A549 (cell line): Measurements from ENCODE around the gene TMEM161A. TPM values are rescaled to one million over a fixed set of nuclear protein-coding genes. Genes with fewer than 3 reads are reported as not detected.
A peak's percentile ranks its signal among the peaks of the same experiment; 100 is the strongest.

Experiments
- ATAC-seq, 2 experiments: fragments of 200-7000 bp in 1 of 2; fragments of >200 bp in 1 of 2; cut with Nextera tagmentation in 1 of 2; cut with Tn5 transposase in 1 of 2; 3 replicates each; pipeline versions ENCODE4 v1.8.0 to v1.9.1; 2018 to 2020; ENCODE audit warnings: mild to moderate bottlenecking in 1 of 2, moderate library complexity in 1 of 2
- CTCF ChIA-PET: fragments of 300-600 bp; sonication (Branson Sonifier 250); formaldehyde crosslinking; extraction: SDS; loops from one replicate; lab custom pipeline; 2021; ENCODE audit warnings: antibody characterized with exemption, inconsistent platforms; lab: Yijun Ruan, JAX
- POLR2A ChIA-PET: fragments of 350-600 bp; formaldehyde crosslinking; extraction: SDS; loops from one replicate; lab custom pipeline; 2021; ENCODE audit warnings: antibody characterized with exemption, inconsistent platforms; lab: Yijun Ruan, JAX
- DNase-seq, 2 experiments: peaks; one replicate each; pipeline versions ENCODE4 v3.0.0 to v3.0.0-alpha.2; 2011 to 2016; ENCODE audit warnings: low read depth in 1 of 2, low spot score in 1 of 2
- FAIRE-seq: peaks from 2 replicates; lab custom pipeline; 2011; peaks lifted over from hg19 to GRCh38; lab: Jason Lieb, UNC
- H3K27ac ChIP-seq, 2 experiments: fragments of >200 bp; sonication (Bioruptor Twin); formaldehyde crosslinking; 3 replicates each; pipeline ENCODE4 v1.5.1; 2016 to 2017
- H3K4me1 ChIP-seq: fragments of >200 bp; sonication (Bioruptor Twin); formaldehyde crosslinking; 3 replicates; pipeline ENCODE4 v1.6.1; 2016
- H3K4me2 ChIP-seq: fragments of >200 bp; sonication (Bioruptor Twin); formaldehyde crosslinking; 3 replicates; pipeline ENCODE4 v1.6.1; 2016
- H3K4me3 ChIP-seq: fragments of >200 bp; sonication (Bioruptor Twin); formaldehyde crosslinking; 3 replicates; pipeline ENCODE4 v1.5.1; 2016
- H3K9me3 ChIP-seq: fragments of >200 bp; sonication (Bioruptor Twin); formaldehyde crosslinking; 3 replicates; pipeline ENCODE4 v1.6.1; 2016
- CBX8 ChIP-seq: fragments of 200-600 bp; sonication (generic); IDR thresholded peaks from 2 replicates; pipeline ENCODE4 v1.6.1; 2016
- CHD4 ChIP-seq: fragments of 200-600 bp; sonication (generic); IDR thresholded peaks from 2 replicates; pipeline ENCODE4 v1.6.1; 2016; ENCODE audit warnings: antibody characterized with exemption, mild to moderate bottlenecking, borderline replicate concordance
- ESRRA ChIP-seq: fragments of 150-350 bp; IDR thresholded peaks from 2 replicates; pipeline ENCODE4 v1.6.1; 2014; ENCODE audit warnings: mild to moderate bottlenecking, low read length, borderline replicate concordance
- FOXS1 ChIP-seq: fragments of 250-450 bp; sonication (Bioruptor Pico); IDR thresholded peaks from 2 replicates; pipeline ENCODE4 v1.5.0; 2020; ENCODE audit warnings: mild to moderate bottlenecking, moderate library complexity
- HEYL ChIP-seq: fragments of 250-450 bp; sonication (Bioruptor Pico); IDR thresholded peaks from 2 replicates; pipeline ENCODE4 v1.8.0; 2021; ENCODE audit warnings: mild to moderate bottlenecking, moderate library complexity
- HOXA7 ChIP-seq: fragments of 250-450 bp; sonication (Bioruptor Pico); IDR thresholded peaks from 2 replicates; pipeline ENCODE4 v1.5.0; 2020; ENCODE audit warnings: mild to moderate bottlenecking, moderate library complexity
- HOXB5 ChIP-seq: fragments of 250-450 bp; sonication (Bioruptor Pico); IDR thresholded peaks from 2 replicates; pipeline ENCODE4 v1.5.0; 2020; ENCODE audit warnings: mild to moderate bottlenecking, moderate library complexity
- JUNB ChIP-seq: fragments of >200 bp; sonication (Bioruptor Twin); formaldehyde crosslinking; IDR thresholded peaks from 2 replicates; pipeline ENCODE4 v1.6.1; 2016
- MAZ ChIP-seq: fragments of 150-350 bp; IDR thresholded peaks from 2 replicates; pipeline ENCODE4 v1.6.1; 2014; ENCODE audit warnings: antibody characterized with exemption, low read depth, low read length, borderline replicate concordance
- POLR2AphosphoS2 ChIP-seq: conservative IDR thresholded peaks from 2 replicates; pipeline ENCODE4 v1.6.1; 2012; ENCODE audit warnings: low read length, improper control_type of control experiment, inconsistent platforms
- RAD21 ChIP-seq, 2 experiments: fragments of >200 bp in 1 of 2; sonication (Bioruptor Twin) in 1 of 2; formaldehyde crosslinking in 1 of 2; IDR thresholded peaks in 1 of 2; conservative IDR thresholded peaks in 1 of 2; 2 replicates in 1 of 2; 3 replicates in 1 of 2; pipeline ENCODE4 v1.6.1; 2012 to 2018; ENCODE audit warnings: inconsistent platforms in 1 of 2
- RFX5 ChIP-seq: fragments of 450-650 bp; IDR thresholded peaks from 2 replicates; pipeline ENCODE4 v1.7.1; 2014; ENCODE audit warnings: antibody characterized with exemption, mild to moderate bottlenecking, moderate library complexity
- TFCP2L1 ChIP-seq: fragments of 250-450 bp; sonication (Bioruptor Pico); IDR thresholded peaks from 2 replicates; pipeline ENCODE4 v1.5.0; 2021; ENCODE audit warnings: mild to moderate bottlenecking
- TP53 ChIP-seq: fragments of 250-450 bp; sonication (Bioruptor Pico); IDR thresholded peaks from 2 replicates; pipeline ENCODE4 v1.5.0; 2021; ENCODE audit warnings: mild to moderate bottlenecking, moderate library complexity
- ZFP36 ChIP-seq: fragments of 450-650 bp; IDR thresholded peaks from 2 replicates; pipeline ENCODE4 v1.6.1; 2014; ENCODE audit warnings: borderline replicate concordance; ENCODE audit not compliant: partially characterized antibody
- WGBS: methylation state at CpG from one replicate; pipeline ENCODE4 v1.1.6; 2017; ENCODE audit errors: missing lambda C conversion rate; 5-methylcytosine and 5-hydroxymethylcytosine counted together
- polyA plus RNA-seq, 4 experiments: library from polyadenylated mRNA; depleted of rRNA in 3 of 4; stranded (reverse); fragments of >200 nt; fragmentation: RNase III in 1 of 4; extraction: RNeasy Plus Mini Kit Qiagen cat#74134 plus additional on column Dnase treatment in 1 of 4; gene quantifications; 2 replicates in 3 of 4; 3 replicates in 1 of 4; pipeline ENCODE4 v1.2.3, GENCODE V29; 2011 to 2017
- TF ChIP-seq, protein P1 (sequence below): fragments of 150-350 bp; IDR thresholded peaks from 2 replicates; pipeline ENCODE4 v1.6.1; 2014; ENCODE audit warnings: low read depth, mild to moderate bottlenecking, low read length
- TF ChIP-seq, protein P2 (sequence below): IDR thresholded peaks from 2 replicates; pipeline ENCODE4 v1.6.1; 2012
- TF ChIP-seq, protein P3 (sequence below): fragments of >200 bp; sonication (Bioruptor Twin); formaldehyde crosslinking; IDR thresholded peaks from 2 replicates; pipeline ENCODE4 v1.6.1; 2016
- TF ChIP-seq, protein P4 (sequence below): fragments of 250-450 bp; sonication (Bioruptor Pico); IDR thresholded peaks from 2 replicates; pipeline ENCODE4 v1.5.0; 2020; ENCODE audit warnings: low read depth, mild to moderate bottlenecking, moderate library complexity
- TF ChIP-seq, protein P5 (sequence below): fragments of >200 bp; sonication (Bioruptor Twin); formaldehyde crosslinking; IDR thresholded peaks from 3 replicates; pipeline ENCODE4 v1.6.1; 2016
- TF ChIP-seq, protein P6 (sequence below): fragments of 200-600 bp; sonication (generic); IDR thresholded peaks from 2 replicates; pipeline ENCODE4 v1.6.1; 2016; ENCODE audit warnings: antibody characterized with exemption, mild to moderate bottlenecking, moderate library complexity

The TMEM161A gene
- polyA plus RNA-seq, 2 of the 4 experiments (the other 2 are of a cell fraction): 19.3 to 22.1 TPM

DNA sequence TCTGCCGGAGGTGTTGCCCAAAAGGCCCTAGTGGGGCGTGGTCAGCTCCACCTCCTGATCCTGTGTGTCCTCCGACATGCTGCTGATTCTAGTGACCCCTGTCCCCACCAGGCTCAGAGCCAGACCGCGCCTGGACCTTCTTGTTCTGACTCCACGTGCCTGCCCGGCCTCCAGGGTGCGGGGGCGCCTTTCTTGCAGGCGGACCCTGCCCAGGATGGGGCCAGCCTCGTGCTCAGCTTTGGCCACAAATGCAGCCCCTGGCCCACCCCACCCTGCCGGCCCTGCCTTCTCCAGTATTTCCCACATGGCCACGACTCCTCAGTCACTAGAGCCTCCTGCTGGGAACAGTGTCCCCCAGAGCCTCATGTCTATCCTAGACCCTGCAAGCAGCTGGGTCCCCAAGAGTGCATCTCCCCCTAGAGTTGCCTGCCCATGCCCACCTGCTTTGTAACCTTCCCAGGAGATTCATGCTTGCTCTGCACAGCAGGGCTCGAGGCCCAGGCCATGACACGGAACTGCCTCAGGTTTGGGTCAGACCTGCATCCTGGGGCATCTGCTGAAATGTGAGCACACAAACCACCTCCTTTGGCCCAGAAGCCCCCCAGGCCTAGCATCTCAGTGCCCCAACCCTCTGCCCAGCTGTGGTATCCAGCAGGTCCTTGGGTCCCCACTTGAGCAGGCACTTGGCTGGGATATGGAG, 27.0 kb downstream of the TMEM161A start:
- H3K4me3 ChIP-seq: no peak overlapping the region
- ATAC-seq (0 out of 6 replicates have a peak, but pooled peaks of 1 of the 2 experiments have one; percentile 14), FAIRE-seq (no peak), DNase-seq (no peak)
- 74% methylated on average over 13 of the region's 15 CpGs for WGBS
- ChIA-PET CTCF (interaction anchor here (0.9 kb wide), 2 partner anchors 45 to 58 kb away, joined by 3 read pairs; no protein-coding TSS in a partner anchor), POLR2A (interaction anchor here (0.5 kb wide), 1 partner anchor 60 kb away, joined by 4 read pairs; no protein-coding TSS in a partner anchor)
- H3K27ac ChIP-seq: no peak overlapping the region
- H3K9me3 ChIP-seq: no peaks in the 10 kb centered on the region
- H3K4me1 ChIP-seq: no peaks in the 10 kb centered on the region; the same call in 2 of the 3 replicates
- no peak overlapping the region; the same call in 2 of the 3 replicates for H3K4me2 ChIP-seq
- TF ChIP-seq ZFP36: no peak
- no peak for TF ChIP-seq ESRRA
- no peak for TF ChIP-seq HEYL
- TF ChIP-seq TFCP2L1 (CRISPR knock-in tag): no peak
- TF ChIP-seq, protein P1, sequence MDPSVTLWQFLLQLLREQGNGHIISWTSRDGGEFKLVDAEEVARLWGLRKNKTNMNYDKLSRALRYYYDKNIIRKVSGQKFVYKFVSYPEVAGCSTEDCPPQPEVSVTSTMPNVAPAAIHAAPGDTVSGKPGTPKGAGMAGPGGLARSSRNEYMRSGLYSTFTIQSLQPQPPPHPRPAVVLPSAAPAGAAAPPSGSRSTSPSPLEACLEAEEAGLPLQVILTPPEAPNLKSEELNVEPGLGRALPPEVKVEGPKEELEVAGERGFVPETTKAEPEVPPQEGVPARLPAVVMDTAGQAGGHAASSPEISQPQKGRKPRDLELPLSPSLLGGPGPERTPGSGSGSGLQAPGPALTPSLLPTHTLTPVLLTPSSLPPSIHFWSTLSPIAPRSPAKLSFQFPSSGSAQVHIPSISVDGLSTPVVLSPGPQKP: no peak
- TF ChIP-seq POLR2AphosphoS2: no peak
- no peak for TF ChIP-seq RFX5
- no peak for TF ChIP-seq HOXB5 (CRISPR knock-in tag)
- TF ChIP-seq, protein P2, sequence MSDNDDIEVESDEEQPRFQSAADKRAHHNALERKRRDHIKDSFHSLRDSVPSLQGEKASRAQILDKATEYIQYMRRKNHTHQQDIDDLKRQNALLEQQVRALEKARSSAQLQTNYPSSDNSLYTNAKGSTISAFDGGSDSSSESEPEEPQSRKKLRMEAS: no peak
- TF ChIP-seq FOXS1: no peak

DNA sequence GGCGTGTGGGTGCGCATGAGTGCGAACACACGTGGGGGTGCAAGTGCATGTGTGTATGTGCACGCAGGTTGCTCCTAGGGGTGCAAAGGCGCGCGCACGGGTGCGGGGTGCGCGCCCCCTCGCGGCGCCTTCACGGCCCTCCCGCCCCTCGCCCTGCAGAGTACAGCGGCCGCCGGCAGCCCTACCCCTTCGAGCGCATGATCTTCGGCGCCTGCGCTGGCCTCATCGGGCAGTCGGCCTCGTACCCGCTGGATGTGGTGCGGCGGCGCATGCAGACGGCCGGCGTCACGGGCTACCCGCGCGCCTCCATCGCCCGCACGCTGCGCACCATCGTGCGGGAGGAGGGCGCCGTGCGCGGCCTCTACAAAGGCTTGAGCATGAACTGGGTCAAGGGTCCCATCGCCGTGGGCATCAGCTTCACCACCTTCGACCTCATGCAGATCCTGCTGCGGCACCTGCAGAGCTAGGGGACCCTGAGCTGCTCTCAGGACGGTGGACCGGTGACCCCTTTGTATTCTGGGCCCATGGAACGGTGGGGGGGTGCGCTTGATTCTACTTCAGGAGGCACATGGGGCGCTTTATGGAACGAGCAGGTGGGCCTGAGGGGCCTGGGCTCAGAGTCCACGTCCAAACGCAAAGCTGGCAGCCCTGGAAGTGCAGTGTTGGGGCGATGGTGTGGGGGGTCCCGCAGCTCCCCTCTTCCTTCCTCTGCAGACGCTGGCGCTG, 27.7 kb downstream of the TMEM161A start:
- no peak overlapping the region for H3K27ac ChIP-seq
- ChIA-PET POLR2A (no interaction called here), CTCF (interaction anchor here (0.9 kb wide), 2 partner anchors 46 to 57 kb away, joined by 3 read pairs; no protein-coding TSS in a partner anchor)
- peak in 1 of 2 experiments; percentile 10 for DNase-seq
- H3K4me2 ChIP-seq: peak overlapping the region; percentile 57
- WGBS: 41% methylated on average over 22 of the region's 66 CpGs
- ATAC-seq: peak; percentile 37 to 67; a peak in 4 of 6 replicates
- no peaks in the 10 kb centered on the region for H3K9me3 ChIP-seq
- FAIRE-seq: no peak
- no peak for TF ChIP-seq TFCP2L1 (CRISPR knock-in tag)
- TF ChIP-seq, protein P2: 0 out of 2 replicates have a peak, but pooled peaks have one; percentile 23
- TF ChIP-seq, protein P3, sequence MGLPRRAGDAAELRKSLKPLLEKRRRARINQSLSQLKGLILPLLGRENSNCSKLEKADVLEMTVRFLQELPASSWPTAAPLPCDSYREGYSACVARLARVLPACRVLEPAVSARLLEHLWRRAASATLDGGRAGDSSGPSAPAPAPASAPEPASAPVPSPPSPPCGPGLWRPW: no peak
- H3K4me3 ChIP-seq: no peak overlapping the region
- peaks cover 5% of the 10 kb centered on the region; the same call in 1 of the 3 replicates for H3K4me1 ChIP-seq

DNA sequence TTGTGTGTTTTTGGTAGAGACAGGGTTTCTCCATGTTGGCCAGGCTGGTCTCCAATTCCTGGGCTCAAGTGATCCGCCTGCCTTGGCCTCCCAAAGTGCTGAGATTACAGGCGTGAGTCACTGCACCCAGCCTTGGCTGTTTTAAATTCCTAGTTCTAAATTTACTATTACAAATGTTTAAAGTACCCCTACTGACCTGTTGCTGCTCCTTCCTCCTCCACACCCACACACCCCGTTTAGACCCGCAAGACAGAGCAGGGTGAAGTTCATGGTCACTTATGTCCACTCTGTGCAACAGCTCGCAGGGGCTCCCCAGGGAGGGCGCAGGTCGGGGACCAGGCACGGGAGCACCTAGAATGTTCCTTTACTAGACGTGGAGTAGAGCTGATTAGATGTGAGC, 28.7 kb downstream of the TMEM161A start:
- Histone ChIP-seq H3K27ac (no peak overlapping the region), H3K4me3 (no peak overlapping the region), H3K4me1 (peaks cover 11% of the 10 kb centered on the region; the same call in 2 of the 3 replicates), H3K9me3 (no peaks in the 10 kb centered on the region), H3K4me2 (no peak overlapping the region)
- ChIA-PET CTCF (interaction anchor here (0.9 kb wide), 1 partner anchor 215 kb away, joined by 3 read pairs; no protein-coding TSS in a partner anchor), POLR2A (no interaction called here)
- TF ChIP-seq CBX8 (no peak), MAZ (no peak), CHD4 (no peak), HOXA7 (CRISPR knock-in tag) (no peak), TP53 (no peak), RAD21 (conservative IDR thresholded peaks at IDR 0.05 in 1 of 2, IDR thresholded peaks at IDR 0.05 in 1 of 2) (no peak), JUNB (no peak)
- TF ChIP-seq, protein P4, sequence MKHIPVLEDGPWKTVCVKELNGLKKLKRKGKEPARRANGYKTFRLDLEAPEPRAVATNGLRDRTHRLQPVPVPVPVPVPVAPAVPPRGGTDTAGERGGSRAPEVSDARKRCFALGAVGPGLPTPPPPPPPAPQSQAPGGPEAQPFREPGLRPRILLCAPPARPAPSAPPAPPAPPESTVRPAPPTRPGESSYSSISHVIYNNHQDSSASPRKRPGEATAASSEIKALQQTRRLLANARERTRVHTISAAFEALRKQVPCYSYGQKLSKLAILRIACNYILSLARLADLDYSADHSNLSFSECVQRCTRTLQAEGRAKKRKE: no peak
- TF ChIP-seq, protein P5, sequence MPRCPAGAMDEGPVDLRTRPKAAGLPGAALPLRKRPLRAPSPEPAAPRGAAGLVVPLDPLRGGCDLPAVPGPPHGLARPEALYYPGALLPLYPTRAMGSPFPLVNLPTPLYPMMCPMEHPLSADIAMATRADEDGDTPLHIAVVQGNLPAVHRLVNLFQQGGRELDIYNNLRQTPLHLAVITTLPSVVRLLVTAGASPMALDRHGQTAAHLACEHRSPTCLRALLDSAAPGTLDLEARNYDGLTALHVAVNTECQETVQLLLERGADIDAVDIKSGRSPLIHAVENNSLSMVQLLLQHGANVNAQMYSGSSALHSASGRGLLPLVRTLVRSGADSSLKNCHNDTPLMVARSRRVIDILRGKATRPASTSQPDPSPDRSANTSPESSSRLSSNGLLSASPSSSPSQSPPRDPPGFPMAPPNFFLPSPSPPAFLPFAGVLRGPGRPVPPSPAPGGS: no peak
- TF ChIP-seq, protein P6, sequence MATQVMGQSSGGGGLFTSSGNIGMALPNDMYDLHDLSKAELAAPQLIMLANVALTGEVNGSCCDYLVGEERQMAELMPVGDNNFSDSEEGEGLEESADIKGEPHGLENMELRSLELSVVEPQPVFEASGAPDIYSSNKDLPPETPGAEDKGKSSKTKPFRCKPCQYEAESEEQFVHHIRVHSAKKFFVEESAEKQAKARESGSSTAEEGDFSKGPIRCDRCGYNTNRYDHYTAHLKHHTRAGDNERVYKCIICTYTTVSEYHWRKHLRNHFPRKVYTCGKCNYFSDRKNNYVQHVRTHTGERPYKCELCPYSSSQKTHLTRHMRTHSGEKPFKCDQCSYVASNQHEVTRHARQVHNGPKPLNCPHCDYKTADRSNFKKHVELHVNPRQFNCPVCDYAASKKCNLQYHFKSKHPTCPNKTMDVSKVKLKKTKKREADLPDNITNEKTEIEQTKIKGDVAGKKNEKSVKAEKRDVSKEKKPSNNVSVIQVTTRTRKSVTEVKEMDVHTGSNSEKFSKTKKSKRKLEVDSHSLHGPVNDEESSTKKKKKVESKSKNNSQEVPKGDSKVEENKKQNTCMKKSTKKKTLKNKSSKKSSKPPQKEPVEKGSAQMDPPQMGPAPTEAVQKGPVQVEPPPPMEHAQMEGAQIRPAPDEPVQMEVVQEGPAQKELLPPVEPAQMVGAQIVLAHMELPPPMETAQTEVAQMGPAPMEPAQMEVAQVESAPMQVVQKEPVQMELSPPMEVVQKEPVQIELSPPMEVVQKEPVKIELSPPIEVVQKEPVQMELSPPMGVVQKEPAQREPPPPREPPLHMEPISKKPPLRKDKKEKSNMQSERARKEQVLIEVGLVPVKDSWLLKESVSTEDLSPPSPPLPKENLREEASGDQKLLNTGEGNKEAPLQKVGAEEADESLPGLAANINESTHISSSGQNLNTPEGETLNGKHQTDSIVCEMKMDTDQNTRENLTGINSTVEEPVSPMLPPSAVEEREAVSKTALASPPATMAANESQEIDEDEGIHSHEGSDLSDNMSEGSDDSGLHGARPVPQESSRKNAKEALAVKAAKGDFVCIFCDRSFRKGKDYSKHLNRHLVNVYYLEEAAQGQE: no peak
- DNase-seq (no peak), ATAC-seq (no peak), FAIRE-seq (no peak)
- WGBS: 67% methylated on average over 9 of the region's 9 CpGs
